SJSA1 (cell line): ENCODE results near the gene KRTCAP2. TPM values are rescaled to one million over a fixed set of nuclear protein-coding genes. Genes with fewer than 3 reads are reported as not detected.
"Not testable (repeated sequence)": the region's sequence is repeated elsewhere in the genome, so short reads cannot be mapped to it uniquely, and the experiment has no call there.

Experiments
- DNase-seq, 2 experiments: peaks; one replicate each; pipeline ENCODE4 v3.0.0-alpha.2; 2015 to 2020; ENCODE audit warnings: low spot score in 2 of 2, low read depth in 1 of 2
- H3K27ac ChIP-seq: fragments of 250-450 bp; sonication (Bioruptor Pico); 2 replicates; pipeline ENCODE4 v1.5.1; 2020; ENCODE audit warnings: mild to moderate bottlenecking, moderate library complexity
- H3K27me3 ChIP-seq: fragments of 250-450 bp; sonication (Bioruptor Pico); replicated peaks from 2 replicates; pipeline ENCODE4 v1.5.1; 2020; ENCODE audit warnings: mild to moderate bottlenecking, moderate library complexity
- H3K36me3 ChIP-seq: fragments of 250-450 bp; sonication (Bioruptor Pico); 2 replicates; pipeline ENCODE4 v1.5.1; 2020; ENCODE audit warnings: mild to moderate bottlenecking
- H3K4me1 ChIP-seq: fragments of 250-450 bp; sonication (Bioruptor Pico); replicated peaks from 2 replicates; pipeline ENCODE4 v1.6.1; 2021; ENCODE audit warnings: mild to moderate bottlenecking
- H3K4me3 ChIP-seq: fragments of 250-450 bp; sonication (Bioruptor Pico); 2 replicates; pipeline ENCODE4 v1.5.1; 2020; ENCODE audit warnings: mild to moderate bottlenecking
- H3K9me3 ChIP-seq: fragments of 250-450 bp; sonication (Bioruptor Pico); replicated peaks from 2 replicates; pipeline ENCODE4 v1.5.1; 2020; ENCODE audit warnings: mild to moderate bottlenecking
- total RNA-seq: library from RNA; depleted of rRNA; stranded (reverse); fragments of >200 nt; shearing (Covaris generic); gene quantifications from 2 replicates; pipeline ENCODE4 v1.2.3, GENCODE V29; 2014

The KRTCAP2 gene
- total RNA-seq, 1 experiment from 2014 or later, result 94.8 TPM

DNA sequence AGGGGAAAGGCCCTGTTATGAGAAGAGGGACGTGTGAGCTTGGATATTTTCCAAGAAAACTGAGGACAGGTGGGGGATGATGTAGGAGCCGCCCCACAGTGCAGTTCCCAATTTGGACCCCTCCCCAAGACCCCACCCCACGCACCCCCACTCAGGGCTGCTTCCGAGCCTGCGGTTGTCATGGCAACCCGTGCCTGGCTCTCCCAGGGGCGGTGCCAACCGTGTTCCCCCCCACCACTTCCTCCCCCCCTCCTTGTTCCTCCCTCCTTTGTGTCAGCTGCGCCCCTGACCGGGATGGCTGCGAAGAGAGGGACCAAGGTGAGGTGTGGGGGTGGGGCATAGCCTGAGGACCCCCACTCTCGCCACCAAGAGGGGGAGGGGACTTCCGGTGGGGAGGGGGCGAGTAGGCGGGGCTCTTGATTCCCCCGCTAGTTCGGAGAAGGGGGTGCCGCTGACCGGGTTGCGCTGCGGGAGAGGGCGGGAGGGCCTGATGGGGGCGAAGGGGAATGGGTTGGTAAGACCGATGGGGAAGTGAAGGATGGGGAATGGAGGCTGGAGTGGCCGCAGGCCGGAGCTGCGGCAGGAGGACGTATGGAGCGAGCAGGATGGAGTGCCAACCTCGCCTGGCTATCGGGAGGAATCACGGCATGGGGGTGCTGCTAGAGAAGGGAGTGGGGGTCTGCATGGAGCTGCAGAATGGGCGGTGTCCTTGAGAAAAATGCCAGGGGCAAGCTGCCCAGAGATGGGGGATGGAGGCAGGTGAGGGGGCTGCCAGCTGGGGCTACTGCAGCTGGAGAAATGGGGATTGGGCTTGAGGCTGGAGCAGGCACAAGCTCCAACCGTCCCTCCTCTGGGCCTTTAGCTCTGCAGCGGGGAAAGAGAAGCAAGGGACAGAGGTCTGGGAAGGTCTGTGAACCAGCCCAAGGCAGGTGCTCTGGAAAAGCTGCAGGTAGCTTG is 1.5 kb upstream of the KRTCAP2 start:
- Histone ChIP-seq H3K9me3 (no peaks in the 10 kb centered on the region), H3K4me3 (no peak overlapping the region), H3K27me3 (no peaks in the 10 kb centered on the region), H3K36me3 (peaks cover 6% of the 10 kb centered on the region; the same call in 1 of the 2 replicates), H3K4me1 (peaks cover 17% of the 10 kb centered on the region), H3K27ac (no peak overlapping the region)
- DNase-seq, result peak in 1 of 2 experiments; percentile 45

- Histone ChIP-seq H3K27me3 (no peaks in the 10 kb centered on the region), H3K4me3 (peak within 1 kb of the TSS; percentile 72), H3K36me3 (peaks cover 13% of the 10 kb centered on the region; the same call in 1 of the 2 replicates), H3K27ac (peak within 1 kb of the TSS; percentile 79), H3K4me1 (peaks cover 17% of the 10 kb centered on the region), H3K9me3 (no peaks in the 10 kb centered on the region)
- peak in 1 of 2 experiments; percentile 50 for DNase-seq
Observed at GRCh38 chr1:155173478-155174323, 597 bp upstream of the KRTCAP2 start, which contains the start of gene TRIM46. TRIM46 (plus strand) TSS chr1:155173849; CDS start chr1:155173967, 118 bp downstream.

- Histone ChIP-seq H3K4me1 (peaks cover 21% of the 10 kb centered on the region), H3K4me3 (peak overlapping the region; percentile 72), H3K9me3 (no peaks in the 10 kb centered on the region), H3K36me3 (peaks cover 13% of the 10 kb centered on the region; the same call in 1 of the 2 replicates), H3K27ac (peak overlapping the region; percentile 79; the same call in 1 of the 2 replicates), H3K27me3 (no peaks in the 10 kb centered on the region)
- peak in 1 of 2 experiments; percentile 12 for DNase-seq
Observed at GRCh38 chr1:155171836-155172731, 1.0 kb downstream of the KRTCAP2 start.

DNA sequence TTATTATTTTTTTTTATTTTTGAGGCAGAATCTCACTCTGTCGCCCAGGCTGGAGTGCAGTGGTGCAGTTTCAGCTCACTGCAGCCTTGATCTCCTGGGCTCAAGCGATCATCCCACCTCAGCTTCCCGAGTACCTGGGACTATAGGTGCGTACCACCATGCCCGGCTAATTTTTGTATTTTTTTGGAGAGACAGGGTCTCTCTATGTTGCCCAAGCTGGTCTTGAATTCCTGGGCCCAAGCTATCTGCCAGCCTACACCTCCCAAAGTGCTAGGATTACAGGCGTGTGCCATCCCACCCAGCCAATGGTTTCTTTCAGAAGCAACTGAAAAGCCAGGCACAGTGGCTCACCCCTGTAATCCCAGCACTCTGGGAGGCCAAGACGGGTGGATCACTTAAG is 2.3 kb downstream of the KRTCAP2 start:
- no peaks in the 10 kb centered on the region for H3K9me3 ChIP-seq
- DNase-seq, result peak in 1 of 2 experiments; percentile 10
- H3K36me3 ChIP-seq, result peaks cover 13% of the 10 kb centered on the region; the same call in 1 of the 2 replicates
- H3K4me3 ChIP-seq, result no peak overlapping the region
- no peaks in the 10 kb centered on the region for H3K27me3 ChIP-seq
- peaks cover 17% of the 10 kb centered on the region for H3K4me1 ChIP-seq
- H3K27ac ChIP-seq, result no peak overlapping the region

DNA sequence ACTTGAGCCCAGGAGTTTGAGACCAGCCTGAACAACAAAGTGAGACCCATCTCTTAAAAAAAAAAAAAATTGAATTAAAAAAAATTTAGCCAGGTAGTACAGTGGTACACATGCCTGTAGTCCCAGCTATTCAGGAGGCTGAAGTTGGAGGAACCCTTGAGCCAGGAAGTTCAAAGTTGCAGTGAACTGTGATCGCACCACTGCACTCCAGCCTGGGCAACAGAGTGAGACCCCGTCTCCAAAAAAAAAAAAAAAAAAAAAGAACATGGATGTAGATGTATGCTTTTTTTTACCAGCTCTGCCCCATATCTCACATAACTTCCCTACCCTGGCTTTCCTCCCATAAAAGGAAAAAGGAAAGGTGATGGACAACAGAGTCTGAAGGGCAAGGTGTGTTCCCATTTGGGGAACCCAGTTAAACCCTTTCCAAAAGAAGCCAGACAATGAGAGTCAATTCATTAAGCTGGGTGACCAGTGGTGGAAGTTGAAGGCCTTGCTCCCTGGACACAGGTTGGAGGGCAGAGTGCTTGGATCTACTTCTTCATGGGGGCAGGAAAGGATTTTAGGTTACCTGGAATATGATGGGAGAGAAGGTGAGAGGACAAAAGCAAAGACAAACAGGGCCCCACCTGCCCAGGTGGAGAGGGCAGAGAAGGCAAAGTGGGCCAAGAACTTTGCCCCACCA is 2.9 kb downstream of the KRTCAP2 start:
- peaks cover 13% of the 10 kb centered on the region; the same call in 1 of the 2 replicates for H3K36me3 ChIP-seq

DNA sequence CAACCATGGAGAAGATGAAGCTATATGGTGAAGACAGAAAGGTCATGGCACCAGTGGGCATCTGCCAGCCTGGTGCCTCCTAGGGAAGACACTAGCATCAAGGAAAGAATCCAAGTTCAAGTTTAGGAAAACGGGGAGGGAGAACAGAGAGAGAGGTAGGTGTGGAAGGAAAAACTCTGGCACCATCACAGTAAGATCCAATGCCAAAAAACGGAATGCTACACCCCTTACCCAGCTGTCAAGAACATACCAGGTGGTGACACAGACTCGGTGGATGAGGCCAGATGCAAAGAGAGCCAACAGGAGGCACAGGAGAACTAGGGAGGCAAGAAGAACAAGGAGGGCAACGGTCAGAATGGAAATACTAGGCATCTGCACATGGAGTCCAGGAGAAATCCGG is 3.6 kb downstream of the KRTCAP2 start:
- Histone ChIP-seq H3K36me3 (peaks cover 13% of the 10 kb centered on the region; the same call in 1 of the 2 replicates), H3K9me3 (no peaks in the 10 kb centered on the region), H3K4me1 (peaks cover 17% of the 10 kb centered on the region), H3K4me3 (no peak overlapping the region), H3K27ac (no peak overlapping the region), H3K27me3 (no peaks in the 10 kb centered on the region)
- no peak for DNase-seq

More for the DNA sequence above, 2.9 kb downstream of the KRTCAP2 start:
- peak in 1 of 2 experiments; percentile 17 for DNase-seq
- no peaks in the 10 kb centered on the region for H3K9me3 ChIP-seq
- H3K4me1 ChIP-seq, result peaks cover 17% of the 10 kb centered on the region
- no peaks in the 10 kb centered on the region for H3K27me3 ChIP-seq
- H3K27ac ChIP-seq, result no peak overlapping the region
- H3K4me3 ChIP-seq, result no peak overlapping the region

GRCh38 chr1:155168456-155169210 is 4.5 kb downstream of the KRTCAP2 start:
- Histone ChIP-seq H3K4me3 (no peak overlapping the region), H3K27me3 (no peaks in the 10 kb centered on the region), H3K36me3 (peaks cover 13% of the 10 kb centered on the region; the same call in 1 of the 2 replicates), H3K27ac (no peak overlapping the region), H3K9me3 (no peaks in the 10 kb centered on the region), H3K4me1 (peaks cover 14% of the 10 kb centered on the region)
- DNase-seq, result peak in 1 of 2 experiments; percentile 19

- not testable (repeated sequence) for H3K4me3 ChIP-seq, H3K9me3 ChIP-seq, H3K27ac ChIP-seq, H3K27me3 ChIP-seq, DNase-seq
- peaks cover 10% of the 10 kb centered on the region for H3K4me1 ChIP-seq
- peaks cover 13% of the 10 kb centered on the region; the same call in 1 of the 2 replicates for H3K36me3 ChIP-seq
Observed at GRCh38 chr1:155168105-155168445, 5.0 kb downstream of the KRTCAP2 start.

DNA sequence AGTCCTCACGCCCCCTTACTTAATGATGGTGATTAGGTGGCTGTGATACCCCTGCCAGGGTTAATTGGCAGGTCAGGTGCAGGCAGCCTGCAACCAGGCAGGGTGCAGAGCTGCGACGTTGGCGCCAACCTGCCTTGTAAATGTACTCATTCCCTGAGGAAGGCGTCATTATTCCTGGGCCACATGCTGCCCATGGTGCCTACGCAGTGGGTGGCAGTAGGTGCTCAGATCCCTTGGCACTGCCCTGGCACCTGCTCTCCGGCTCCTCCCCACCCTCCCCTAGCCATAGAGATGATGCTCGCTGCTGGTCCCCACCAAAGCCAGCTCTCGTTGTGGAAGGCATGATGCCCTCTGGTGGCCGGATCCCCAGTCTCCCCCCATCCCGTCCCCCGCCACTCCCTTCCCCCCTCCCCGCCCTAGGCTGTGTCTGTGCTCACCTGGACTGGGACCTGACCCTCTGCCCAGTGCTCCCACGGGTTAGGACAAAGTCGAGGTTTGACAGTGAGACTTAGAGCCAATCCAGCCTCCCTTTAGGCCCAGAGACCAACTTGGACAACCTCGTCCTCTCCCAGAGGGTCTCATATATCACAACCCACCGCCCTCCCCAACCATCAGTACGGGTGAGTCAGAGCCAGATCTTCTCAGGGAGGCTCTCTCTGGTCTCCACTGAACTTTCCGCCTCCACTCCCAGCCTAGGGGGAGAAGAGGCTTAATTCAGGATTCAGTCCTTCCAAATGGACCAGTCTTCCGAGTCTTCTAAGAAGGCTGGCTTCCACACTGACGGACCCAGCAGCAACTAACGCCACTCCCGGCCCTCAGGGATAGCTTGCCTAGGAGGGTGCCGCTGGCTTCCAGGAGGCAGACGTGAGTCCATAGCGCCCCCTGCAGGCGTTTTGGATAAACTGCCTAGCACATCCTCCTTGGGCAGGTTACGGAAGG is 5.7 kb downstream of the KRTCAP2 start:
- H3K27ac ChIP-seq, result no peak overlapping the region

GRCh38 chr1:155166471-155167165 is 6.5 kb downstream of the KRTCAP2 start:
- H3K4me1 ChIP-seq, result peaks cover 4% of the 10 kb centered on the region
- no peaks in the 10 kb centered on the region for H3K27me3 ChIP-seq
- H3K27ac ChIP-seq, result no peak overlapping the region
- no peak overlapping the region for H3K4me3 ChIP-seq
- H3K9me3 ChIP-seq, result no peaks in the 10 kb centered on the region
- H3K36me3 ChIP-seq, result peaks cover 13% of the 10 kb centered on the region; the same call in 1 of the 2 replicates
- peak in 1 of 2 experiments; percentile 44 for DNase-seq

More for the DNA sequence above, 5.7 kb downstream of the KRTCAP2 start:
- H3K9me3 ChIP-seq, result no peaks in the 10 kb centered on the region
- no peak overlapping the region for H3K4me3 ChIP-seq
- peaks cover 13% of the 10 kb centered on the region; the same call in 1 of the 2 replicates for H3K36me3 ChIP-seq
- DNase-seq, result peak; percentile 68 to 83
- peaks cover 9% of the 10 kb centered on the region for H3K4me1 ChIP-seq
- H3K27me3 ChIP-seq, result no peaks in the 10 kb centered on the region
